MM.1S (cell line): ENCODE measurements around the gene MRRF.

ENCODE experiments used
- CTCF ChIP-seq: fragments of 300-600 bp; sonication (generic); IDR thresholded peaks from 2 replicates; pipeline ENCODE4 v1.5.1; 2016; ENCODE audit warnings: antibody characterized with exemption, low read length, mixed read lengths
- EZH2 ChIP-seq: fragments of 300-600 bp; sonication (generic); optimal IDR thresholded peaks from 2 replicates; pipeline ENCODE3; 2017; ENCODE audit warnings: low read depth, mild to moderate bottlenecking, antibody characterized with exemption, low read length, mixed read lengths
- EZH2phosphoT487 ChIP-seq: fragments of 300-600 bp; sonication (generic); IDR thresholded peaks from 2 replicates; pipeline ENCODE4 v1.6.1; 2018; ENCODE audit warnings: antibody characterized with exemption, low read length

GRCh38 chr9:122327175-122327574 lies 62.5 kb downstream of the MRRF start:
- TF ChIP-seq CTCF (no peak), EZH2 (no peak), EZH2phosphoT487 (no peak)
